ENCODE measurements around the gene PRKCQ.

Gene PRKCQ

DNA sequence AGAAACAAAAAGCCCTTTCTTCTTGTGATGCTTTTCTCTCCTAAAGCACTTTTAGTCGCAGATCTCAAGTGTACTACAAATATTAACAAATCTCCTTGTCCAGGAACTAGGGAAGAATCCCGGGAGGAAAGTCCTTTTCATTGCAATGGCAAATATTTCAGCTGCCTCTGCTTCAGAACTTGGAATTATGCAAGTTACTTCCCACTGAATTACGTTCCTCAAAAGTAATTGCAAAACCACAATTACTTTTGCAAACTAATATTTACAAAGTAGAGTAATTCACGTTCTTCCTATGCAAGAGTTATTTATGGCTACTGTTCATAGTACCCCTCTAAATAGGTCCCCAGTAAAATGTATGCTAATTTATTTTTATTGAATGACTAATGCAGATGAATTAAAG lies 14.5 kb downstream of the PRKCQ start:
- DNase-seq: no peak

DNA sequence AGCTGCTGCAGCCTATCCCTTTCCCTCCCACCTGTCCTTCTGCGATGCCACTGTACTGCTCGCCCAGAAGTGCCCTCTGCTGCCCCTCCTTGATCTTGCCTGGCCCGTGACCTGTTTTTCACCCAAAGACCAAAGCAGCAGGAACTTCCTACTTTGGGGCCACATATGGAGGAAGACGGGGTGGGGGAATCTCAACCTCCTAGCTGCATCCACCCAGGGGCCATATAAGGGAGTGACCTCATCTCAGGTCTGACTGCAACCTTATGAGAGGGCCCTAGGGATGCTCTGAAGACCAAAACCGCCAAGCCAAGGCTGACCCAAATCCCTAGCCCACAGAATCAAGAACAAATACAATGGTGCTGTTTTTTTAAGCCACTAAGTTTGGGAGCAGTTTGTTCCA lies 15.7 kb downstream of the PRKCQ start:
- DNase-seq: no peak

DNA sequence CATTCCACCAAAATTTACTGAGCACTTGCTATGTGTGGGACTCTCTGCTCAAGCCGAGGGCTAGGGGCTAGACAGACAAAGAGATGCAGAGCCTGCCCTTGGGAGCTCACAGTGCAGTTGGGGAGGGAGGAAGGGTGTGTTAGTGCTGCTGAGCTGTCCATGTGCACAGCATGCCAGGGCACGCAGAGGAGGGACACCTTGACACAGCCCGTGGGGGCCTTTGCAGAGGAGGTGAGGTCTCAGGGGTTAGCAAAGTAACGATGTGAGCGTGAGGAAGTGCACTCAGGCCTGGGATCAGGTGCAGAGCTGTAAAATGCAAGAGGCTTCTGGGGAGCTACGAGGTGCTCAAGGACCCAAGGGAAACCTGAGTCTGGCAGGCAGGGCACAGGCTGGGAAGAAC lies 16.3 kb downstream of the PRKCQ start:
- DNase-seq: no peak

GRCh38 chr10:6563075-6563474 lies 17.0 kb downstream of the PRKCQ start:
- peak; percentile 80 for DNase-seq

DNA sequence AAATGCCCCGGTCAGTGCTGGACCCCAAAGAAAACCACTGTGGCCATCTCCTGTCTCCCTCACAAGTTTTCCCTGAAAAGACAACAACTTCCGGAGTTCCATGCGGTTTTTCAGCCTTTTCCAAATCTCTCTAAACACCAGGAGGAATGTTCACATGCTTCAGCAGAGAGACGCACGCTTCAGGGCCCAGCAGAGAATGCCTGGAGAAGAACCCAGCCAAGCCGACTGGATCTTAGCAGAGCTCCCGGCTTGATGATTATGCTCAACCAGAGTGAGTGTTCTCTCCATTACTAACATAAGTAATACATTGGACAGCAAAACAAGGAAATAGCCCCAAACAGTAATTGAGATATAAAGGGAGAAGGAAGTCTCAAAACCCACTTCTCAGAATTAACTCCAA lies 17.9 kb downstream of the PRKCQ start:
- no peak for DNase-seq

GRCh38 chr10:6561552-6561951 lies 18.5 kb downstream of the PRKCQ start:
- DNase-seq: no peak

GRCh38 chr10:6558759-6559461 lies 21.2 kb downstream of the PRKCQ start:
- DNase-seq: no peak

GRCh38 chr10:6558272-6558671 lies 21.8 kb downstream of the PRKCQ start:
- no peak for DNase-seq

DNA sequence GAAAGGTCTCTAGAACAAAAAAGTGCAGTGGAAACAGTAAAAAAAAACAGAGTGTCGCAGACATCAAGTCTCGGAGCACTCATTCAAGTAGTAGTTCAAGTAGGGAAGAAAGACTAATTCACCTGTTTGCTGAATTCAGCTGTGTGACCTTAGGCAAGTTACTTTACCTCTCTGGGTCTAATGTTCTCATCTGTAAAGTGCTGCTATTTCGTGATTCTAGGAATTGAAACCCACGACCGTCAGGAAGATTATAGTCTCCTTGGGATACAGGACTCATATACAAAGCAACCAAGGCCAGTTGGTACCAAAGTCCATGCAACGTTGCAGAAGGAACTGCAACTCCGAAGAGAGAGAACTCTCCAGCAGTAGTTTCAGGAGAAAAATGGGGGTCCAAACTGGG lies 26.1 kb downstream of the PRKCQ start:
- DNase-seq: no peak

- peak; percentile 43 for DNase-seq
These were observed 36.6 kb downstream of the PRKCQ start for GRCh38 chr10:6543431-6544005.

DNA sequence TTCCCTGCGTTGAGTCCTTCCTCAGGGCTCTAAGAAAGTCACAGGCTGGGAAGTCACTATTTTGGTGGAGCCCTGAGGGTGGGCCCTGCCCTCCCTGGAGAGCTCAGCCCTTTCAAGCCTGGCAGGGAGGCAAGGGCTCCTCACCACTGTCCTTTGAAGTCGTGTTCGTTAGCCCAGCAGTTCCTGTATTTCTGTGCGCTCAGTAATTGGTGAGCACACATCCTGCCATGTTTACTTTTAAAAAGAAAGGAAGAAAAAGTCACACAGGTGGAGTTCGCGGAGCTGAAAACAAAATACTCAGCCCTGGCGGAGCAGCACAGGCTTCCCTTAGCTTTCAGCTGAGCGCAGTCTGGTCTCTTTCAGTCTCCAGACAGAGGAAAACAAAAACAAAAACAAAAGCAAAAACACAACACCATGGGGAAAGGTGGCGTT lies 37.1 kb downstream of the PRKCQ start:
- no peak for DNase-seq

DNA sequence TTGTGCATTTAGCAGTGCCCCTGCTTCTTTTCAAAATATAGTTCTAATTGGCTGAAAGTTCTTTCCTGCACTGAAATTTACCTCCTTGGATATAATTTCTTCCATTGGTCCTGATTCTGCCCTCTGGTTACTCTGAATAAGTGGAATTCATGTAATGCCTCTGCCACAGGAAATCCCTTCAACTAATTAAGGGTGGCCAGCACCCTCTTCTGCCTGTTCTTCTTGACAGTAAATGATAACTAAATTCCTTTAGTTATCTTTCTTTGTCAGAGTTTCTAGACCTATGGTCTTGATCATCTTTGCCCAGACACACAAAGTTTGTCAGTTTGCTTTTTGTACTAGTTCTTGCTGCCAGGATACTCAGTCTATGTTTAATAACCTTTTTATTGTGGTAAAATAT lies 40.2 kb downstream of the PRKCQ start:
- DNase-seq: no peak

DNA sequence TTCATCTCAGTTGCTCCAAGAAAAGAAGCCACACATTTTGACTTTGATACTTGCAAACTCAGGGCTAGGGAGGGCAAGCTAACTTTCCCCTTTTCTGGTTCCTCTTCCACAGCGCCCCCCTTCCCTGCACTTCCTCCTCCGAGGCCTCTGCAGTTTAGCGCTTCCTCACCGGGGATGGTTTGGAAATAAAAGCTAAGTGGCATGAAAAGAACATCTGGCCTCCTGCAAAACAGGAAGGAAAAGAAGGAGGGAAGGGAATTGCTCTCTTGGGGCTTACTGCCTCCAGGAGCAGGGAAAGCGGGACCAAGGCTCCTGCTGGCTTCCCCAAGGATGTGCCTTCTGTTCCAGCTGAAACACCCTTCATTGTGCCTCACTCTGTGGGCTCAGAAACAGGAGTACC lies 42.3 kb downstream of the PRKCQ start:
- DNase-seq: no peak

- DNase-seq: no peak
These were observed 44.0 kb downstream of the PRKCQ start for GRCh38 chr10:6536102-6536501.

DNA sequence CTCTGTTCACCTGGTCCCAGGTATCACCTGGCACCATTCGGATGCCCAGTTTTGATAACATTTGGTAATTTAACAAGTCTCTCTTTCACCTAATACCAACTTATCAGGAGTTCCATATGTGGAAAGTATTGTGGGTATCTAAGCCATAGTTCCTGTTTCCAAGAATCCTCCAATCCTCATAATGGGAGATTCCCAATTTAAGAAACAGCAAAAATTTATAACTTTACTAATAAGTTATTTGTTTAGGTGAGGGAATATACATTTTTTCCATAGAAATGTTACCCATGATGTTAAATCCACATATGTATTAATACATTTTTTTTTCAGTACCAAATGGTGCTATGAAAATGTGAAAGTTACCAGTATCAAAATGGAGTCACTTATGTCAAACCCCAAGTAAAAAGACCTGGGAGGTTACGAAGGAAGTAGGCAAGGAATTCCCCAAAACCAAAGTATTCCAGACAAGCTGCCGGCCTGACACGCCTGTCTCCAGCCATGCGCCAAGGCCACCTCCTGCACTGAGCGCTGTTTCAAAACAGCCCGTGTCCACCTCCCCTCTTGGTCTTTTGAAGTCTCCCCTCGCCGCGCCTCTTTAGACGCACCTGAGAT lies 44.8 kb downstream of the PRKCQ start:
- DNase-seq: no peak

GRCh38 chr10:6532321-6532720 lies 47.8 kb downstream of the PRKCQ start:
- no peak for DNase-seq

- no peak for DNase-seq
These were observed 49.1 kb downstream of the PRKCQ start for GRCh38 chr10:6530966-6531365.

DNA sequence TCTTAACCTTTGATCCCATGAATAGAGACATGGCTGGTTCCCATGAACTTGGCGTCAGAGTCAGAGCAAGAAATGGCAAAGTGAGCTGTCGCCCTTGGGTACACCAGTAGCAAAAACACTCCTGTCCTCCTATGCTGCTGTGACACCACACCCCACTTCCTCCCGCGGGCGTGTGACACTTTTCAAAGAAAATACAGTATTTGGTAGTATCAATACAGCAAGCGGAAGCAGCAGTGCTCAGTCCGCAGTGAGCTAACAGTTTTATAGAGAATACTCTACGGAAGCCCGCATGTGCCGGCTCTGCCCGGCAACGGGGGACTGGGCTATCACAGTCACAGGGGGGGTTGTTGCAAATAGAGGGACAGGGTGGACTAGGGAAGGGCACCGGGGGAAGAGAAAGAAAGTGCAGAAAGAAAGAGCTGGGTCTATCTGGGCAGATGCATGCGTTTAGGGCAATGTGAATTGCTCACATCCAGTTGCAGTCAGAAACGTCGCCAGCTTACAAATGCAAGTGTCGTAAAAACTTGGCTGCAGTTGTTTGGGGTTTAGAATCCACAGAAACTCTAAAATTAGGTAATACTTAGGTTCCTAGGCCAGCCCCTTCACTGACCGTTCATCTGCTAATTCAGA lies 49.8 kb downstream of the PRKCQ start:
- no peak for DNase-seq

DNA sequence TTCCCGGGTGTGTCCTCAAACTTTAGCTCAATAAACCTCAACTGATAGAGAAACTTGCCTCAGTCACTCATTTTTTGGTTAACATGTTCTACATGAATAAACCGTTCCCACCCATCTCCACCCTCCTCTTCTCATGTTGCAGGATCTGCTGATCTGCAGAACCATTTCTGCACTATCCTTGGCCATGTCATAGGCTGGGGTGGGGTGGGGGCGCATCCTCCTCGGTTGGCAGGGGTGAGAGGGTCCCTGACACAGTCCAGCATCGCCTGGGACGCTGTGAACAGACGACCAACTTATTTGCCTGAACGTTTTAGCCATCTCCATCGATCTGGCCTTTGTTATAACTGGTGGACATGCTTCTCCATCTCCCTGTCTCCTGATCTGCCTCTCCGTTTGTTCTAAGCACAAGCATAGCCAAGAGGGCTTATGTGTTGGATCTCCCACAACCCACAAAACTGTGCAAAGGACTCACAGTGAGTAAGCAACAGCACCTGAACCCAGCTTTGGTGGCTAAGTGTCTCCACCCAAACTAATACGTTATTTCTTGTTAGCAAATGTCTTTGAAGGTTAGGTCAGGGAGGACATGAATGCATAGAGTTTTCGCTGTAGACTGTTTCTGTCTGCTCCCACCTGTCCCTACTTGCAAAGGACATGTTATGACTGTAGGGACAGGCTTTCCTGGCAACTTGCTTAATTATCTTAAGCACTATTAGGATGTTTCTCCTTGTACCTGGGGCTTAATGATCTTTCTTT lies 51.7 kb downstream of the PRKCQ start:
- DNase-seq: no peak

DNA sequence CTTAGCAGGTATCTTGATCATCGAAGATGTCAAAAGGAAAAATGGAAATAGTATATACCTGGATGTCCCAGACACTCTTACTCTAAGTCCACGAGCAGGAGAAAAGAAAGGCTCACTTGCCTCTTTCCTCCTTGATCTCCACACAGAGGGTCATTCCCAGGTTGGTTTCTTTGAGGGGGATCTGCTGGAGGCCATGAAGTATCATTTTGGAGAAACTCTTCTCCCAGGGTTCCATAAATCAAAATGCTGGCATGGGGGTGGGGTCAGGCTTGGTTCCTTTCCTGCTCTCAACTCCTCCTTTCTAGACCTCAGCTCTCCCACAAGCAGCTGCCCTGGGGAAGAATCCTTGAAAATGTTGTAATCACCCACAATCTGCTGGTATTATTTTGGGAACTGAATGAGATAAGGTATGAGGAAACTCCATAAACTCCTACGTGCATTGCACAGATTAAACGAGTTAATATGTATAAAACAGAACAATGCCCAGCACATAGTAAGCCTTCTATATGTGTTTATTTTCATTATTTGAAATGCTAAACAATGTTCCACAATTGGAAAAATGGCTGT lies 54.4 kb downstream of the PRKCQ start:
- peak; percentile 38 for DNase-seq

- DNase-seq: no peak
These were observed 57.8 kb downstream of the PRKCQ start for GRCh38 chr10:6522230-6522629.

DNA sequence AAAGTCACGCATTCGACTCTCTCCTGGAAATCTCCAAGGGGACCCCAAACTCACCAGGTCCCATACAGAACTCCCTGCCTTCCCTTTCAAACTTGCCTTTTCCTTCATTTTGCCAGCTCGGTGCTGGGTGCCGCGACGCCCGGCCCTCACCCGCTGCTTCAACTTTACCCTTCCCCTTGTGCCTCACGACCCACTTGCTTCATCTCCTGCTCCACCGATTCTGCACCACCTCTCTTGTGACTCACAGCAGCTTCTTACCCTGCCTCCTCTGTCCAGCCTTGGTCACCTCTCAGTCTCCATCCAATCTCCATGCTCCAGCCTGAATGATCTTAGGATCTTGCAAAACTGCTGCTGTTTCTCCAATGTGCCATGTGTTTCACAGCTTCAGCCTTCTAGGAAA lies 59.9 kb downstream of the PRKCQ start:
- no peak for DNase-seq

DNA sequence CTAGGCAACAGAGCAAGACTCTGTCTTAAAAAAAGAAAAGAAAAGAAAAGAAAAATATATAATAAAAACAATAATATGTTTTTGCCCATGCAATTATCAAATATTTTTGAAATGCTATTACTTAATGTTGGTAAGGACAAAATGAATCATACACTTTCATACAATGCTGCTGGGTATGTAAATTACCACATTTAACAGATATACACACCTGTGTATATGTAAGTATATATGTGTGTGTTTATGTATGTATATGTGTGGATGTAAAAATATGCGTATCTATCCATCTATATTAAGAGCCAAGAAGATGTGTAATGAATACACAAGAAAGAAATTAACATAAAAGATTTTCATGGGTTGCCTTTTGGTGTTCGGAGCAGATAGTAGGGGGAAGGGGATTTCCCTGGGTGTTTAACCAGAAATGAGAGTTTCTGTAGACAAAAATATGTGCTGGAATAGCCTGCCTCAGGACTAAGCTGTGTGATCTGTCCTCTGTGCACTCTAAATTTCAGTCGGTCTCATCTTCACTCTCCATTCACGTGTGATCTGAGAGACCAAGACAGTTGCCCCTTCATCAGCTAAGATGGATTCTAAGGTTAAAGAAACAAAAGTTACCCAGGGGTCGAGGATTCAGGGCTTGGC lies 61.2 kb downstream of the PRKCQ start:
- no peak for DNase-seq
